HG03025 (cell line): ENCODE data around the gene TSPAN15.
"Not testable (repeated sequence)": the region's sequence is repeated elsewhere in the genome, so short reads cannot be mapped to it uniquely, and the experiment has no call there.

ENCODE experiments used
- ATAC-seq: cut with Tn5 transposase; IDR thresholded peaks from one replicate; pipeline ENCODE4 v1.9.1; 2021; ENCODE audit warnings: mild to moderate bottlenecking, moderate library complexity; ENCODE audit not compliant: unreplicated experiment, low FRiP score

TSPAN15 gene

DNA sequence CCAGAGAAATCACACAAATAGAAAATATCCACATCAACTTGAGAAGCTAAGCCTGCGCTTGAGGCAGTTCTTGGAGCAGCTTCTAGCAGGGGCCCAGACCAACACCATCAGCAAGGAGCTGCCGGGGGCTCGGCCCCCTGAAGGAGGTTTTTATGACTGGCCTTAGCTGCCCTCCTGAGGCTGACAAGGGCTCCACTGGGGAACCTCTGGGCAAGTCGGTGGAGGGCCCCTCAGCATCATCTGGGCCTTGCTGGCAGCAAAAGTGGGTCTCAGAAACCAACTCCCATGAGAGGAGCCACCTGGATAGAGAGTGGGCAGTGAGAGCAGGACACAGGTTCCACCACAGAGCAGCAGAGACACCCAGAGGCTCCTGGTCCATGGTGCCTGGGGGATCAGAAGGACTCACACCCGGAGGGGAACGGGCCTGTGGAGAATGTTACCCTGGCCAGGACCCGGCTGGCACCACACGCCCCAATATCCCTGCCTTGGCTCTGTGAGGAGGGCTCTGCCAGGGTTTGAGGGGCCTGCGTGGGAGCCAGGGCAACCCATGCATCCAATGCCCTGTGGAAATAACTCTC lies 66.1 kb downstream of the TSPAN15 start:
- no peak for ATAC-seq

DNA sequence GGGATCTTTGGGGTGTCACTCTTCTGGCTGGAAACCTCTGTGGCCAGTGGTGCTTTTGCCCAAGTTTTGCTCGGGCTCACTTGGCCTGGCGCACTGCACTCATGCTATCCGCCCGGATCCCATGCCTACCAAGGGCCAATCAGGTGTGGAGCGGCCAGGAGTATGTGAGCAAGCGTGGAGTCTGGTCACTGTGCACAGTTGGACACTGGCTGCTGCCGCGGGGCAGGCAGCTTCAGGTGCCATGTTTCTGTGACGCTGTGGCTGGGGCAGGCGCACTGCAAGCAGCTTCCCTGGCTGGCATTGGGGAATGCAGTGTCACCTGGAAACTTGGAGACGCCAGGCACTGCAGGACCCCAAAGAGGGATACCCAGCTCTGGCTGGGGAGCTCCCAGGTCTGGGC lies 76.7 kb downstream of the TSPAN15 start:
- no peak for ATAC-seq

DNA sequence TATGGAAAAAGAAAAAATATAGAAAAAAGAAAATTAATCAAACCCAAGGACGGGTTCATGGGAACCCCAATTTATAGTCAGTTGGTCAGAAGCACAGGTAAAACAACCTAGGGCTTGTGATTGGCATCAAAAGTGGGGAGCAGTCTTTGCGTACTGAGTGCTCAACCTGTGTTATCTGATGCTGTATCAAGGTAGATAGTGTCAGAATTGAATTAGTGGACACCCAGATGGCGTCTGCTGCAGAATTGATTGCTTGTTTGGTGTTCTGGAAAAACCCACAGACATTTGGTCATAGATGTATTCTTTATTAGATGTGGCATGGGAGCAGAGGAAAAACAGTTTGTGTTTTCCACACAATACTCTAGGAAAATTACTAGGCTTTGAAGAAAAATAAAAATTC lies 82.4 kb downstream of the TSPAN15 start:
- ATAC-seq: no peak

DNA sequence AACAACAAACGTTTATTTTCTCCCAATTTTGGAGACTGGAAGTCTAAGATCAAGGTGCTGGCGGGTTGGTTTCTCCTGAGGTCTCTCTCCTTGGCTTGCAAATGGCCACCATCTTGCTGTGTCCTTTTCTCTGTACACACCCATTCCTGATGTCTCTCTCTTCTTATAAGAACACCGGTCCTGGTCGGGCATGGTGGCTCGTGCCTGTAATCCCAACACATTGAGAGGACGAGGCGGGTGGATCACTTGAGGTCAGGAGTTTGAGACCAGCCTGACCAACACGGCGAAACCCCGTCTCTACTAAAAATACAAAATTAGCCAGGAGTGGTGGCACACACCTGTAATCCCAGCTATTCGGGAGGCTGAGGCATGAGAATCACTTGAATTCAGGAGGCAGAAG lies 85.3 kb downstream of the TSPAN15 start:
- not testable (repeated sequence) for ATAC-seq

DNA sequence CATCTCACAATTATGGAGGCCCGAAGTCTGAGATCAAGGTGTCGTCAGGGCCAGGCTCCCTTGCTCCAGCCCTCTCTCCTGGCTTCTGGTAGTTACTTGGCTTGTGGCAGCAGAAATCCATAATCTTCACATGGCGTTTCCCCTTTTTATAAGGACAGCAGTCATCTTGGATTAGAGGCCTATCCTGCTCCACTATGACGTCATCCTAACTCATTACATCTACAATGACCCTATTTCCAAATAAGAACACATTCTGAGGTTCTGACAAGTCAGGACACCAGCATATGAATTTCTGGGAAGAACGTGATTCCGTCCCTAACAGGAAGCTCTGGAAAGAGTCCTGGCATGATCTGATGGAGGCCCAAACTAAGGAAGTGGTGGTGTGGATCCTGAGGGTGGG lies 86.2 kb downstream of the TSPAN15 start:
- ATAC-seq: no peak

DNA sequence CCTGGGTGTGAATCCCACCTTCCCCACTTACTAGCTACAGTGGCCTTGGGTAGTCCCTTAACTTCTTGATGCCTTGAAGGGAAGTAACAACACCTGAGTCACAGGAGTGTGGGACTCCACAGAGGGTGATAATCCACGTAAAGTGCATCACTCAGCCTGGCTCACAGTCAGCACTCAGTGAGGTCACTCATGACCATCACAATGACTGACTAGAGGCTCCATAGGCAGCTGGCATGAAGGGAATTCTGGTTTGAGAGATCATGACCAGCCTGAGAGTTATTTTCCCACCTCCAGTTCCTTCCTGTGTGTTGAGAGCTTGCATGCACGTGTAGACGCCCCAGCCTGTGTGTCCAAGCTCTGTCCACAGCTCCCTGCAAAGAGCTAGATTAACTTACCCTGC lies 87.2 kb downstream of the TSPAN15 start:
- no peak for ATAC-seq

DNA sequence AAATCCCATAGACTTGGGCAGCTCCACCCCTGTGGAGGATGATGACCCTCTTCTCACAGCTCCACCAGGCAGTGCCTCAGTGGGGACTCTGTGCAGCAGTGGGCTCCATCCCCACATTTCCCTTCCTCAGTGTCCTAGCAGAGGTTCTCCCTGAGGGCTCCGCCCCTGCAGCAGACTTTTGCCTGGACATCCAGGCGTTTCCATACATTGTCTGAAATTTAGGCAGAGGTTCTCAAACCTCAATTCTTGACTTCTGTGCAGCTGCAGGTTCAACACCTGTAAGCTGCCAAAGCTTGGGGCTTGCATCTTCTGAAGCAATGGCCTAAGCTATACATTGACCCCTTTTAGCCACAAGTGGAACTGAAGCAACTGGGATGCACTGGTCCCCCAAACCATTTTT lies 90.2 kb downstream of the TSPAN15 start:
- no peak for ATAC-seq

DNA sequence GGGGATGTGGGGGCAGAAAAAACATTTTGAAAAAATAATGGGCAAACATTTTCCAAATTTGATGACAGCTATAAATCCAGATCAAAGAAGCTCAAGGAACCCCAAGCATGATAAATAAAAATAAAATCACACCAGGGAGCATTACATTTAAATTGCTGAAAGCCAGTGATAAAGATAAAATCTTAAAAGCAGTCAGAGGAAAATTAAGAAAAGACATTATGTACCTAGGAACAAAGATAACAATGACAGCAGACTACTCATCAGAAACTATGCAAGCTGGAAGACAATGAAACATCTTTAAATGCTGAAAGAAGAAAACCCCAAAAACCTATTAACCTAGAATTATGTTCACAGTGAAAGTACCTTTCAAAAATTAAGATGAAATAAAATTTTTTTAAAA lies 98.7 kb downstream of the TSPAN15 start:
- no peak for ATAC-seq

DNA sequence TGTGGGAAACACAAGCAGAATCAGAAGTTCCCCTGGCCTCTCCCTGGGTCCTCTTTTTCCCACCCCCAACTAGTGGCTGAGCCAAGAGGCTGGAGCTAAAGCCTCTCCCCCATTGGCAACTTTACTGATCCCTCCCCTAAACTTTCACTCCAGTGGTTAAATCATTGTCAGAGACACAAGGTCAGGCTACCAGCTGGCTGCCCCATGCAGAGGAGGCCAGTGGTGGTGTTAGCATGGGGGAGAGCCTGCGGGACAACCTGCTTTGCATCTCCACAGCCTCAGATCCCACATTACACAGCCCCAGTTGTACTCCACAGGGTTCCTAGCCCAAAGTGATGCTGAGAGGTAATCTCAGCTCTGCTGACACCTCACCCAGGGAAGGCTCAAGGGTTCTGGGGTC lies 101.0 kb downstream of the TSPAN15 start:
- no peak for ATAC-seq

DNA sequence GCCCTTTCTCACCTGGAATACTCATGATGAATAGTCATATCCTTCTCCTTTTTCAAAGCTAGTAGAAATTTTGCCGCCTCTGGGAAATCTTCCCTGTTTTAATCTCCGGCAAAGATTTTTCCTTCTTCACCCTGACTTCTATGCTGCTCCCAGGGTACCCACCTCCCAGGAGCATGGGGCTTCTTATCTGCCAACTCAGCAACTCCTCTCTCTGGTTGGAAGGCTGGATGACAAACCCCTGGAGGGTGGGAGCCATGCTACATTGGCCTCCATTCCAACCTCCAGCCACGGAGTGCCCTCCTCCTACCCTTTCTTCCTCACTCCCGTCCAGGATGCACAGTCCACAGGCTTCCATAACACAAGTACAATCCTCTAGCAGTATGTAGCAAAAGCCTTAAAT lies 102.1 kb downstream of the TSPAN15 start:
- ATAC-seq: no peak

DNA sequence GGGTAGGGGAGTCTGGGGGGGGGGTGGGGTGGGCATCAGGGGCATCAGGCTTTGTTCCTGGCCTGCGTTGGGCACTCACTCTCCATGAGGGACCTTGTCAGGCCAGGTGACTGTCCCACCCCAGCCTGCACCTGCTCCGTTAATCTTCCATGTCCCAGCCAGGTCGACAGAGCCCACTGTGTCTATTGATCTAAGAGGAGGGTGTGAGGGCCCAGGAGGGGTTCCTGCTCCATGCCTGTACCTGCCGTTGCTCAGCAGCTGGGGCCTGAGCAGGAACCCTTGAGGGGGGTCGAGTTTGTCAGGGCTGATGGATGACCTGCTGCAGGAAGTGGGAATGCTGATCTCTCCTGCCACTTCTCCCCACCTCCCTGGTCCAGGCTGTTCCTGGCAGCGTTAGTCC lies 103.3 kb downstream of the TSPAN15 start:
- no peak for ATAC-seq
